Activated effector memory CD4-positive, alpha-beta T cell treated with anti-CD3 and anti-CD28 coated beads, Interleukin-2, amount 50 U/mL, for 16 hours (primary cell): ENCODE measurements around the gene PPP1R10.
"Not testable (repeated sequence)": the region's sequence is repeated elsewhere in the genome, so short reads cannot be mapped to it uniquely, and the experiment has no call there.

Experiments used
- DNase-seq: peaks from one replicate; pipeline ENCODE4 v3.0.0-alpha.2; 2020

Gene PPP1R10

GRCh38 chr6:30616811-30617564, at the start of gene PPP1R10:
Gene PPP1R10 (minus strand): TSS chr6:30617243. CDS start chr6:30609944, 7,299 bp downstream.
- DNase-seq, result peak; percentile 99

DNA sequence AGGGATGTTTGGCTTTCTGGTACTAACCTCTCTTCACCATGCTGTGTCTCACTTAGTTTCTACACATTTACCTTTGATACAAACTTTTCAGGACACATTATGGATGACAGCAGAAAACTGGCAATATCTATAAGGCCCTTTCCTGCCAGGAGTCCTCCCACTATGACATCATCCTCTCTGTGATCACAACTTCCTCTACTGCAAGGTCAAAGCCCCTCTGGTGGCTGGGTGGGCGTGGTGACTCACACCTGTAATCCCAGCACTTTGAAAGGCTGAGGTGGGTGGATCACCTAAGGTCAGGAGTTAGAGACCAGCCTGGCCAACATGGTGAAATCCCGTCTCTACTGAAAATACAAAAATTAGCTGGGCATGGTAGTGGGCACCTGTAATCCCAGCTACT, 49.3 kb upstream of the PPP1R10 start:
- peak; percentile 75 for DNase-seq

DNA sequence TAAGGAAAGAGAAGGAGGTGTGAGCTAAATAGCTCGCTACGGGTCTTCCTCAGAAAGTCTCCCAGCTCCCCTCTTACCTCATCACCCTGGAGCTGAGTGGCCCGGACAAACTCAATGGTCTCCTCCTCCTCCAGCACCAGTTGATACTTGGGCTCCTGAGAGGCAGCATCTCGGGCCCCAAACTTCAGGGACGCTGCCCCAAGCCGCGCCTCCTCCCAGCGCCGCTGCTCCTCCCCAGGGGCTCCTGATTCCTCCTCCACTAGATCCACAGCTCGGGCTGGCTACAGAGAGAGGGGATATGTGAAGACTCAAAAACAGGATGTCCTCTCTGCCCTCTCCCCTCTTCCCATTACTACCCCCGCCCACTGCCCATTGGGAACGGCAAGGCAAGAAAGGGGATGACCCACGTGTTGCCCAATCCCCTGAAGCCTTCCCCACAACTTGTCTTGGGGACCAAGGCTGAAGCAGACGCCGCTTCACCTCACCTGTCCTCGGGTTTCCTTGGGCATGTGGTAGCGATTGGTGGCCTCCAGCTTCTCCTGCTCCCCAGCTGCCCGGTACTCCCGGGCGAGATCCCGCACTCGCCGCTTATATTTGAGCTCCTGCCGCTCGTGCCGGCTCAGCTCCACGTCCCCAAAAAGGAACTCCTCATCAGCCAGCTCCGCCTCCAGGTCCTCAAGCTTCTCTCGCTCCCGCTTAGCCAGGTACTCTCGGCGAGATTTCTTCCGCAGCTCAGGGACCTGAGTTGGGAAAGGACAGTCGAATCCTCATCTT, 48.1 kb upstream of the PPP1R10 start:
- no peak for DNase-seq

GRCh38 chr6:30657922-30658321, 40.9 kb upstream of the PPP1R10 start:
- DNase-seq, result not testable (repeated sequence)

GRCh38 chr6:30657454-30657853, 40.4 kb upstream of the PPP1R10 start:
- no peak for DNase-seq

DNA sequence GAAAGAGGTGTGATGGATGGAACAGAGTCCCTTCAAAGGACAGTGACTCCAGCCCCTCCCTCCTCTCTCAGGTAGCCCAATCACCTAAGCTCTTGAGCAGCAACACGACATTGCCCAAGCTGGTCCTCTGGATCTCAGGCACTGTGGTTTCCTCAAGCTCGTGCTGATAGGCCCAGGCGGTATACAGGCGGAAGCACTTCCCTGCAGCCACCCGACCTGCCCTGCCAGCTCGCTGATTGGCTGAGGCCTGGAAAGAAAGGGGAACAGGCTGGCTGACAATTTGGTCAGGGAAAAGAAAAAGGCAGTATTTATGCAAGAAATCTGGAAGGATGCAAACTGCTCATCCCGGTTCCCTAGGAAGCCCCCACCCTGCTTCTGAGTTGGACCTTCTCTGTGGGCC, 39.5 kb upstream of the PPP1R10 start:
- no peak for DNase-seq

- DNase-seq, result no peak
Measured at GRCh38 chr6:30655743-30656094, 38.7 kb upstream of the PPP1R10 start.

GRCh38 chr6:30654798-30655742, 38.0 kb upstream of the PPP1R10 start:
- no peak for DNase-seq

DNA sequence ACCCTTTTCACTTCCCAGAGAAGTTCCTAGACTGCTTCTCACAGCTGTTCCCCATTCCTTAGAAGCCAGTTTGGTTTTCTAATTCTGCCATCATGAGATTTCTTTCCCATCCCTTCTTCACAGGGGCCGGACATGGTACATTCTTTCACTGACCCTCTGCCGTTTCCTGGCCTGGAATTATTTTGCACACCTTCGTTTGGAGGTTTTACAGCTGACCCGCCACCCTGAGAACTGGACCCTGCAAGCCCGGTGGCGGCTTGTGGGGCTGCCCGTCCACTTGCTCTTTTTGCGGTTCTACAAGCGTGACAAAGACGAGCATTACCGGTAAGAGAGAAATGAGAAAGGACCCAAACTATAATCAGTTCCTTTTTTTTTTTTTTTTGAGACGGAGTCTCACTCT, 34.1 kb upstream of the PPP1R10 start:
- no peak for DNase-seq

- DNase-seq, result peak; percentile 91
Measured at GRCh38 chr6:30647242-30648116, 30.4 kb upstream of the PPP1R10 start.

GRCh38 chr6:30646450-30647241, 29.6 kb upstream of the PPP1R10 start, which contains the start of gene C6orf136:
Gene C6orf136 (plus strand): TSS chr6:30647133. CDS start chr6:30647232, 99 bp downstream.
- DNase-seq, result peak; percentile 97

DNA sequence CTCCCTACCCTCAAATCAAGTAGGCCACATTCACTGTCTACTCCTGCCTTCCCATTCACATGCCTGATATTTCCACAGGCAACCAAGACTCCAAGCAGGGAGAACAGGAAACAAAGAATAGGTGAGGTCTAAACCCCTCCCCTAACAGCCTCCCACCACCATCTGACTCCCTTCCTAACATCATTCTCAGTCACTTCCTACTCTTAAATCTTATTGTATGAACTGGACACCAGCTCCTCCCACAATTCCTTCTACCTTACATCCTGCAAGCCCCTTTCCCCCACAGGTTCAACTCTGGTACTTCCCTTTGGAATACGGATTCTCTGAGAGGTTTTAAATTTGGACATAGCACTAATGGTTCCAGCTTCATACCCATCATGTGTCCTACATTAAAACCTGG, 28.9 kb upstream of the PPP1R10 start:
- DNase-seq, result no peak

- DNase-seq, result no peak
Measured at GRCh38 chr6:30644769-30645168, 27.7 kb upstream of the PPP1R10 start.

- no peak for DNase-seq
Measured at GRCh38 chr6:30643656-30644055, 26.6 kb upstream of the PPP1R10 start.

GRCh38 chr6:30641048-30641447, 24.0 kb upstream of the PPP1R10 start:
- no peak for DNase-seq

GRCh38 chr6:30640481-30640880, 23.4 kb upstream of the PPP1R10 start:
- DNase-seq, result no peak

DNA sequence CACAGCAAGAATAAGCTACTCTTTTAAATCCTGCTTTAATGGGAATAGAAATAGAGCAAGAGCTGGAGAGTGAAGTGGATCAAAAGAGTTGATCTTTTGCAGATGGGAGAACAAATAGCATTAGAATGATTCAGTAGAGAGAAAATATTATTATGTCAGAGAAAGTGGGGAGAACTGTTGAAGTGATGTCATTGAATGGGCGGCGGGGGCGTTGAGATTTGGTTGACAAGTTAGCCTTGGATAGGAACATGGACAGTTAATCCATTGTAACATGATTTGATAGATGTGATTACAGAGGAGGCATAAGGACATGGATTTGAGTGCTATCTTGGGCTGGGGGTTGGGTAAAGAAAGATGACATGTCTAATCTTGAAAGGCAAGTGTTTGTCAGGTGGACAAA, 18.8 kb upstream of the PPP1R10 start:
- no peak for DNase-seq

DNA sequence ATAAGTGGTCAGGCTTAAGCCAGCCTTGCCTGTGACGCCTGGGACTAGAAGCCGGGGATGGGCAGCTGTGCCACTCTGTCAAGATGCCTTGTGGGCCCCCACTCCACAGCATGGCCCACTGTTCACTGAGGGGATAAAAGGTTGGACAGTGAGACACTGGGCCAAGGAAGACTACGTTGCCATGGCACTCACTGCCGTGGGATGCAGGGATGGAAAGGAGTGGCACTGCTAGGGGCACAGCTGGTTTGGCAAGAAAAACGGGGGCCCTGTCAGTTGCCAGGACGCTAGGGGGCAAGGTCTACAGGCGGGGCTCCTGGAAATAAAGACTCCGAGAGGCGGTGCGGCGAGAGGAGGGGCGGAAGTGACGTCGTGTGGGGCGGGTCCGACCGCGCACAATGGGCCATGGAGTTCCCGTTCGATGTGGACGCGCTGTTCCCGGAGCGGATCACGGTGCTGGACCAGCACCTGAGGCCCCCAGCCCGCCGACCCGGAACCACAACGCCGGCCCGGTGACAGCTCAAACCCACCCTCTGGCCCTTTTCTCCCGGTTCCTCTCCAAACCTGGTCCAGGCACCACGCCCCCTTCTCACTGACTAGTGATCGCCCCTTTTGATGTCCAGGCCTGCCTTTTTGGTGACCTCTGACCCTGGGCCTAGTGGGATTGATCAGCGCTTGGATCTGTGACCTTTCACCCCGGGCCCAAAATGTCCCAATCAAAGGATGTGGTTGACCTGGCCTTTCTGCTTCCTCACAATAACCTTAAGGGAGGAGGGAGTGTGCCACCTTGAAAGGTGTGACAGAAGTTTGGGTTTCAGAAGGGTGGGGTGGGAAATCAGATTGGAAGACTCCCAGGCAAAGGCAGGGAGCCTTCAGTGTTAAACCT, 9.7 kb upstream of the PPP1R10 start, which contains the start of gene ATAT1:
Gene ATAT1, plus strand, starts transcription at position 391 of the 883 bp plus-strand sequence.
- DNase-seq, result peak; percentile 96

DNA sequence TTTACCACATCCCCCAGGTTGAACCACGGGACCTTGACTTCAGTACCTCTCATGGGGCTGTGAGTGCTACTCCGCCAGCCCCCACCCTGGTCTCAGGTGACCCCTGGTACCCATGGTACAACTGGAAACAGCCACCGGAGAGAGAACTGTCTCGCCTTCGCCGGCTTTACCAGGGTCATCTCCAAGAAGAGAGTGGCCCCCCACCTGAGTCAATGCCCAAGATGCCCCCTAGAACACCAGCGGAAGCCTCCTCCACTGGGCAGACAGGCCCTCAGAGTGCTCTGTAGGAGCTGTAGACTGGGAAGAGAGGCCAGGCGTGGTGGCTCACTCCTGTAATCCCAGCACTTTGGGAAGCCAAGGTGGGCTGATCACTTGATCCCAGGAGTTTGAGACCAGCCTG, 8.5 kb upstream of the PPP1R10 start:
- DNase-seq, result peak; percentile 60

GRCh38 chr6:30619561-30619960, 2.5 kb upstream of the PPP1R10 start:
- DNase-seq, result peak; percentile 58
